ENCODE results near the gene PDK1.

Gene PDK1

GRCh38 chr2:172596776-172597175 lies 40.9 kb downstream of the PDK1 start:
- no peak for DNase-seq (ENCODE audit: low read depth in 2 of 2, low spot score in 1 of 2)

- DNase-seq (ENCODE audit: low read depth in 2 of 2, low spot score in 1 of 2) = no peak
Measured at GRCh38 chr2:172597176-172597842, 41.4 kb downstream of the PDK1 start.

GRCh38 chr2:172599947-172600346 lies 44.1 kb downstream of the PDK1 start:
- DNase-seq (ENCODE audit: low read depth in 2 of 2, low spot score in 1 of 2) = no peak

- no peak for DNase-seq (ENCODE audit: low read depth in 2 of 2, low spot score in 1 of 2)
Measured at GRCh38 chr2:172600557-172601008, 44.7 kb downstream of the PDK1 start.

- DNase-seq (ENCODE audit: low read depth in 2 of 2, low spot score in 1 of 2) = no peak
Measured at GRCh38 chr2:172606285-172606684, 50.4 kb downstream of the PDK1 start.

GRCh38 chr2:172607379-172607928 lies 51.6 kb downstream of the PDK1 start:
- DNase-seq (ENCODE audit: low read depth in 2 of 2, low spot score in 1 of 2) = no peak

- no peak for DNase-seq (ENCODE audit: low read depth in 2 of 2, low spot score in 1 of 2)
Measured at GRCh38 chr2:172609488-172609887, 53.6 kb downstream of the PDK1 start.

- no peak for DNase-seq (ENCODE audit: low read depth in 2 of 2, low spot score in 1 of 2)
Measured at GRCh38 chr2:172612051-172612450, 56.2 kb downstream of the PDK1 start.

- DNase-seq (ENCODE audit: low read depth in 2 of 2, low spot score in 1 of 2) = no peak
Measured at GRCh38 chr2:172613040-172613439, 57.1 kb downstream of the PDK1 start.

- DNase-seq (ENCODE audit: low read depth in 2 of 2, low spot score in 1 of 2) = no peak
Measured at GRCh38 chr2:172613615-172614231, 57.8 kb downstream of the PDK1 start.

GRCh38 chr2:172614932-172615331 lies 59.0 kb downstream of the PDK1 start:
- no peak for DNase-seq (ENCODE audit: low read depth in 2 of 2, low spot score in 1 of 2)

- no peak for DNase-seq (ENCODE audit: low read depth in 2 of 2, low spot score in 1 of 2)
Measured at GRCh38 chr2:172615727-172616261, 59.9 kb downstream of the PDK1 start.

GRCh38 chr2:172617115-172617514 lies 61.2 kb downstream of the PDK1 start:
- DNase-seq (ENCODE audit: low read depth in 2 of 2, low spot score in 1 of 2) = no peak

- DNase-seq (ENCODE audit: low read depth in 2 of 2, low spot score in 1 of 2) = no peak
Measured at GRCh38 chr2:172623249-172623965, 67.5 kb downstream of the PDK1 start.

- DNase-seq (ENCODE audit: low read depth in 2 of 2, low spot score in 1 of 2) = no peak
Measured at GRCh38 chr2:172624996-172625395, 69.1 kb downstream of the PDK1 start.

GRCh38 chr2:172627181-172627580 lies 71.3 kb downstream of the PDK1 start:
- no peak for DNase-seq (ENCODE audit: low read depth in 2 of 2, low spot score in 1 of 2)

- no peak for DNase-seq (ENCODE audit: low read depth in 2 of 2, low spot score in 1 of 2)
Measured at GRCh38 chr2:172628085-172628484, 72.2 kb downstream of the PDK1 start.

- no peak for DNase-seq (ENCODE audit: low read depth in 2 of 2, low spot score in 1 of 2)
Measured at GRCh38 chr2:172629586-172629985, 73.7 kb downstream of the PDK1 start.

GRCh38 chr2:172630181-172630580 lies 74.3 kb downstream of the PDK1 start:
- DNase-seq (ENCODE audit: low read depth in 2 of 2, low spot score in 1 of 2) = no peak

- no peak for DNase-seq (ENCODE audit: low read depth in 2 of 2, low spot score in 1 of 2)
Measured at GRCh38 chr2:172634477-172634876, 78.6 kb downstream of the PDK1 start.

GRCh38 chr2:172635548-172635947 lies 79.7 kb downstream of the PDK1 start:
- DNase-seq (ENCODE audit: low read depth in 2 of 2, low spot score in 1 of 2) = no peak

- DNase-seq (ENCODE audit: low read depth in 2 of 2, low spot score in 1 of 2) = no peak
Measured at GRCh38 chr2:172639256-172639655, 83.4 kb downstream of the PDK1 start.

Data from stimulated activated CD8-positive, alpha-beta memory T cell treated with anti-CD3 and anti-CD28 coated beads, Interleukin-4, amount 100 ng/mL, for 4 hours (primary cell).